Spleen (tissue), 11 donors: ENCODE data around the gene EHMT2. TPM values are rescaled to one million over a fixed set of nuclear protein-coding genes. Genes with fewer than 3 reads are reported as not detected.

Source experiments
- DNase-seq: peaks from one replicate; pipeline ENCODE4 v3.0.0-alpha.2; 2020
- H3K27ac ChIP-seq, 8 donors: fragments of 200-600 bp; sonication (generic) in 7 of 8; 1 replicate in 4 of 8; 2 replicates in 4 of 8; pipeline versions ENCODE4 v1.5.0 to v1.8.0; 2016 to 2021; ENCODE audit warnings: inconsistent platforms in 4 of 8, mild to moderate bottlenecking in 4 of 8, moderate library complexity in 1 of 8
- H3K27me3 ChIP-seq, 7 donors: fragments of 200-600 bp; sonication (generic) in 6 of 7; replicated peaks in 1 of 7; 1 replicate in 4 of 7; 2 replicates in 3 of 7; pipeline versions ENCODE4 v1.5.0 to v1.8.0; 2016 to 2021; ENCODE audit warnings: inconsistent platforms in 3 of 7, mild to moderate bottlenecking in 1 of 7
- H3K36me3 ChIP-seq, 6 donors: fragments of 200-600 bp; sonication (generic) in 5 of 6; 1 replicate in 4 of 6; 2 replicates in 2 of 6; pipeline versions ENCODE4 v1.5.0 to v1.8.0; 2016 to 2021; ENCODE audit warnings: inconsistent platforms in 2 of 6
- H3K4me1 ChIP-seq, 6 donors: fragments of 200-600 bp; sonication (generic) in 5 of 6; 1 replicate in 3 of 6; 2 replicates in 3 of 6; pipeline versions ENCODE4 v1.5.0 to v1.8.0; 2016 to 2021; ENCODE audit warnings: inconsistent platforms in 3 of 6
- H3K4me3 ChIP-seq, 8 donors: fragments of 200-600 bp; sonication (generic) in 7 of 8; 1 replicate in 4 of 8; 2 replicates in 4 of 8; pipeline versions ENCODE4 v1.5.0 to v1.8.0; 2016 to 2021; ENCODE audit warnings: inconsistent platforms in 4 of 8, mild to moderate bottlenecking in 4 of 8, moderate library complexity in 2 of 8
- H3K9me3 ChIP-seq, 8 donors: fragments of 200-600 bp; sonication (generic) in 7 of 8; 1 replicate in 4 of 8; 2 replicates in 4 of 8; pipeline versions ENCODE4 v1.5.0 to v1.8.0; 2016 to 2021; ENCODE audit warnings: inconsistent platforms in 4 of 8
- CTCF ChIP-seq, 11 experiments: fragments of 200-600 bp in 7 of 11; fragments of 450-650 bp in 4 of 11; sonication (generic) in 4 of 11; IDR thresholded peaks in 8 of 11; conservative IDR thresholded peaks in 3 of 11; 1 replicate in 7 of 11; 2 replicates in 4 of 11; pipeline versions ENCODE4 v1.4.0 to v1.8.0; 2016 to 2021; ENCODE audit warnings: antibody characterized with exemption in 11 of 11, inconsistent platforms in 4 of 11, mild to moderate bottlenecking in 1 of 11
- POLR2A ChIP-seq, 3 donors: fragments of 450-650 bp; IDR thresholded peaks; one replicate each; pipeline ENCODE4 v1.5.1; 2017; ENCODE audit warnings: antibody characterized with exemption in 3 of 3, mild to moderate bottlenecking in 1 of 3
- POLR2AphosphoS5 ChIP-seq, 3 donors: sonication (generic); formaldehyde crosslinking; IDR thresholded peaks; one replicate each; pipeline ENCODE4 v1.5.1; 2017; ENCODE audit warnings: antibody characterized with exemption in 3 of 3
- WGBS, 5 donors: extraction: QIAGEN DNeasy Blood & Tissue Kit in 3 of 5; methylation state at CpG; one replicate each; pipeline versions ENCODE4 v1.1.5 to v1.1.7; 2013 to 2018; 5-methylcytosine and 5-hydroxymethylcytosine counted together
- intact Hi-C: fragments of 100-400 bp; cut with DNase I; formaldehyde crosslinking; loops from one replicate; pipeline ENCODE4 v1.15.0; 2023; ENCODE audit warnings: low total_unique reads
- polyA plus RNA-seq, 3 donors: library from polyadenylated mRNA; stranded (reverse); fragments of 200-250 nt; gene quantifications; one replicate each; pipeline ENCODE4 v1.2.1, GENCODE V29; 2013
- total RNA-seq, 7 donors: library from RNA; depleted of rRNA in 3 of 7; stranded (reverse); fragments of >200 nt in 3 of 7; fragmentation: NEBNext Ultra II Directional in 4 of 7; extraction: Animal tissue kit (Norgen Biotek cat#: 25700) in 4 of 7; gene quantifications; one replicate each; pipeline versions ENCODE4 v1.1.0 to v1.2.1, GENCODE V29; 2016 to 2021
- donor health status: healthy with polysubstance abuse.
- donor health status: DM: no; HTN: no; CAD: no; lungs with moderate emphysema.
- donor health status: DM: no; HTN: no; CAD: no.
- donor health status: Bipolar disorder and iron deficiency.
- donor health status: healthy.
- donor health status: DM: no; HTN: no; CAD: no.
- donor health status: DM: yes; HTN: yes; CAD: no.

The EHMT2 gene
- total and polyA plus RNA-seq, 10 donors = 36.5 to 66.1 (median 50.1) TPM

DNA sequence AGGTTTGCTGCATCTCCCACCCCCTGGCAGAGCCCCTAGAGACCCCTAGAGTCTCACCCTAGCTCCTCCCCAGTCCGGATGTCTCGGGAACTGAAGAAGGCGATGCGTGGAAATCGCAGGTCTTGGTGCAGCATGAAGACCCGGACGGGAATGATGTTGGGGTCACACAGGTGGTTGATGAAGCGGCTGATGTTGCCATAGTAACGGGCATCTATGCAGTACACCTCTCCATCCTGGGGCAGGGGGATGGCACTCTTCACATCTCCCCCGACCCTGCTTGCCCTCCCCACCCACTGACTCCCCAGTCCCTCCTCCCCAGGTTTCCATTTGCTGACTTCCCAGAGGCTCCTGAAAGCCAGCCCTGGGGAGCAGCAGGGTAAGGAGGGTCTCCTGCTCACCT is 16.9 kb downstream of the EHMT2 start:
- Histone ChIP-seq H3K36me3 (peaks cover 0 to 65% (median 63%) of the 10 kb centered on the region in 6 donors), H3K27me3 (no peaks in the 10 kb centered on the region)

GRCh38 chr6:31879901-31880300 is 17.6 kb downstream of the EHMT2 start:
- DNase-seq = no peak
- no peak overlapping the region for H3K4me3 ChIP-seq
- H3K9me3 ChIP-seq = no peaks in the 10 kb centered on the region
- peaks cover 0 to 24% (median 6%) of the 10 kb centered on the region in 6 donors for H3K4me1 ChIP-seq
- no peak overlapping the region for H3K27ac ChIP-seq
- H3K27me3 ChIP-seq = no peaks in the 10 kb centered on the region
- intact Hi-C loops = no loop called here
- peaks cover 0 to 58% (median 56%) of the 10 kb centered on the region in 6 donors for H3K36me3 ChIP-seq
- 90 to 97% (median 93%) methylated on average over 8 to 10 of the region's 10 CpGs for WGBS, 5 donors
- TF ChIP-seq CTCF (IDR thresholded peaks at IDR 0.05 in 8 of 11, conservative IDR thresholded peaks at IDR 0.05 in 3 of 11) = no peak
- no peak for TF ChIP-seq POLR2AphosphoS5 (IDR thresholded peaks at IDR 0.05)
- no peak for TF ChIP-seq POLR2A (IDR thresholded peaks at IDR 0.05)

More for the DNA sequence above, 16.9 kb downstream of the EHMT2 start:
- TF ChIP-seq POLR2AphosphoS5 (IDR thresholded peaks at IDR 0.05) (no peak), CTCF (IDR thresholded peaks at IDR 0.05 in 8 of 11, conservative IDR thresholded peaks at IDR 0.05 in 3 of 11) (no peak), POLR2A (IDR thresholded peaks at IDR 0.05) (no peak)
- Histone ChIP-seq H3K4me3 (no peak overlapping the region), H3K9me3 (no peaks in the 10 kb centered on the region), H3K27ac (no peak overlapping the region), H3K4me1 (peaks cover 0 to 24% (median 6%) of the 10 kb centered on the region in 6 donors)
- 91 to 97% (median 93%) methylated on average over 10 of the region's 10 CpGs for WGBS, 5 donors
- intact Hi-C loops = no loop called here
- no peak for DNase-seq

- H3K9me3 ChIP-seq = no peaks in the 10 kb centered on the region
- H3K27me3 ChIP-seq = no peaks in the 10 kb centered on the region
- TF ChIP-seq POLR2AphosphoS5 (IDR thresholded peaks at IDR 0.05) (no peak), POLR2A (IDR thresholded peaks at IDR 0.05) (no peak), CTCF (IDR thresholded peaks at IDR 0.05 in 8 of 11, conservative IDR thresholded peaks at IDR 0.05 in 3 of 11) (no peak)
- no peak overlapping the region for H3K4me3 ChIP-seq
- DNase-seq = no peak
- H3K36me3 ChIP-seq = peaks cover 0 to 51% (median 48%) of the 10 kb centered on the region in 6 donors
- intact Hi-C loops = no loop called here
- H3K4me1 ChIP-seq = peaks cover 0 to 24% (median 6%) of the 10 kb centered on the region in 6 donors
- H3K27ac ChIP-seq = no peak overlapping the region
- WGBS, 5 donors = 85 to 92% (median 90%) methylated on average over 13 of the region's 13 CpGs
These were observed 18.4 kb downstream of the EHMT2 start for GRCh38 chr6:31879143-31879542.

DNA sequence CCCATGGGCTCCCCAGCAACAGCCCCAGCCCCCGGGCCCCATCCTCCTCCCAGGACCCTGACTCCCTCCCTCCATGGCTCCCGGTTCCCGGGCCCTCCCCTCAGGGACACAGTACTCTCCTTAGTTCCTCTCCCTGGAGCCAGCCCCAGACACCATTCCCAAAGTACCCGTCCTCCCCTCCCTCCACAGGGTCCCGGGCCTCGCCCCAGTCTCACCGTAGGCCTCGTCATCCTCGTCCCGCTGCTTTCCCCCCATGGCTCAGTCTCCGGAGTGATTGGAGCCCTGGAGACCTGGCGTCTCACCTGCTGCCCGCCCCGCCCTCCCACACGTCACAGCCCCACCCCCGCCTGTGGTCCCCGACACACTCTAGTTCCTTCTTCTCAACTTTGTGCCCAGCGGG is 18.8 kb downstream of the EHMT2 start, which contains the start of gene SLC44A4:
SLC44A4 (minus strand) TSS at position 272 of the 400 bp plus-strand sequence; CDS start at position 255, 17 bp downstream.
- Histone ChIP-seq H3K36me3 (peaks cover 0 to 46% (median 44%) of the 10 kb centered on the region in 6 donors), H3K4me1 (peaks cover 0 to 24% (median 6%) of the 10 kb centered on the region in 6 donors), H3K27me3 (no peaks in the 10 kb centered on the region), H3K4me3 (no peak within 1 kb of the TSS), H3K27ac (peak within 1 kb of the TSS in 5 of 8 donors; percentile 21 to 60 (median 47)), H3K9me3 (no peaks in the 10 kb centered on the region)
- no peak for TF ChIP-seq POLR2AphosphoS5 (IDR thresholded peaks at IDR 0.05)
- no peak for TF ChIP-seq POLR2A (IDR thresholded peaks at IDR 0.05)
- no peak for TF ChIP-seq CTCF (IDR thresholded peaks at IDR 0.05 in 8 of 11, conservative IDR thresholded peaks at IDR 0.05 in 3 of 11)
- WGBS, 5 donors = 70 to 82% (median 74%) methylated on average over 18 of the region's 18 CpGs
- intact Hi-C loops = no loop called here
- DNase-seq = no peak
